Measurements from ENCODE around the gene NRXN3. TPM values are rescaled to one million over a fixed set of nuclear protein-coding genes. Genes with fewer than 3 reads are reported as not detected.

The NRXN3 gene
- total and polyA plus RNA-seq, 2 donors (not counting 1 experiment from before 2014, with no cell fraction given): not detected

- H3K27ac ChIP-seq (ENCODE audit: low read length in 2 of 2): no peak overlapping the region
- no peaks in the 10 kb centered on the region for H3K79me2 ChIP-seq (ENCODE audit: control insufficient read depth, insufficient read depth, low read length)
- no peaks in the 10 kb centered on the region for H3K36me3 ChIP-seq (replicated peaks in 1 of 2; ENCODE audit: control extremely low read depth in 1 of 2, control insufficient read depth in 1 of 2, extremely low read depth in 1 of 2, insufficient read depth in 2 of 2, low read length in 1 of 2)
- no peak overlapping the region for H2AFZ ChIP-seq (ENCODE audit: insufficient read depth, low read depth, low read length, poor library complexity, severe bottlenecking)
- H3K4me2 ChIP-seq (replicated peaks; ENCODE audit: low read depth, low read length, poor library complexity, severe bottlenecking): no peak overlapping the region
- TF ChIP-seq CTCF (IDR thresholded peaks at IDR 0.05) (no peak), EZH2 (IDR thresholded peaks at IDR 0.05; ENCODE audit: borderline replicate concordance, insufficient read depth, low read depth, low read length, poor library complexity, severe bottlenecking) (no peak)
- H3K9me3 ChIP-seq (ENCODE audit: control extremely low read depth in 1 of 3, control insufficient read depth in 2 of 3, insufficient read depth in 1 of 3, low read length in 2 of 3): peaks cover 0 to 5% (median 0%) of the 10 kb centered on the region in 3 donors
- POLR2A ChIA-PET: no interaction called here
- no peaks in the 10 kb centered on the region for H3K27me3 ChIP-seq (replicated peaks in 1 of 4; ENCODE audit: control extremely low read depth in 1 of 4, control insufficient read depth in 3 of 4, insufficient read depth in 4 of 4, low read length in 3 of 4)
- H3K4me3 Mint-ChIP-seq: no peak overlapping the region
- H3K4me3 ChIP-seq (ENCODE audit: control extremely low read depth in 1 of 5, extremely low read depth in 1 of 5, insufficient read depth in 1 of 5, low read depth in 2 of 5, low read length in 4 of 5): no peak overlapping the region
- no peaks in the 10 kb centered on the region for H4K20me1 ChIP-seq (ENCODE audit: control insufficient read depth, insufficient read depth, low read length, poor library complexity, severe bottlenecking)
- ATAC-seq (ENCODE audit: low read depth) (no peak), DNase-seq (no peak)
- intact Hi-C loops (cut with micrococcal nuclease): no loop called here
- H3K9me3 Mint-ChIP-seq (ENCODE audit: insufficient read depth): no peaks in the 10 kb centered on the region
- no peaks in the 10 kb centered on the region for H3K4me1 ChIP-seq (ENCODE audit: control insufficient read depth in 2 of 2, insufficient read depth in 2 of 2, low read length in 2 of 2)
- no peak overlapping the region for H3K27ac Mint-ChIP-seq
- CTCF ChIA-PET: no interaction called here
- no peaks in the 10 kb centered on the region for H3K27me3 Mint-ChIP-seq
- no peaks in the 10 kb centered on the region for H3K4me1 Mint-ChIP-seq
- no peak overlapping the region for H3K9ac ChIP-seq (ENCODE audit: low read length)
Measured at GRCh38 chr14:79627058-79627457, 1456.9 kb downstream of the NRXN3 start.

GRCh38 chr14:79629411-79630287 lies 1459.5 kb downstream of the NRXN3 start:
- intact Hi-C loops (cut with micrococcal nuclease): no loop called here

More at GRCh38 chr14:79629411-79630287, 1459.5 kb downstream of the NRXN3 start:
- no peak for TF ChIP-seq CTCF (IDR thresholded peaks at IDR 0.05)
- TF ChIP-seq EZH2 (IDR thresholded peaks at IDR 0.05; ENCODE audit: borderline replicate concordance, insufficient read depth, low read depth, low read length, poor library complexity, severe bottlenecking): no peak
- Mint-ChIP-seq H3K27me3 (no peaks in the 10 kb centered on the region), H3K4me1 (no peaks in the 10 kb centered on the region), H3K27ac (no peak overlapping the region), H3K9me3 (ENCODE audit: insufficient read depth) (peaks cover 2% of the 10 kb centered on the region), H3K4me3 (no peak overlapping the region)
- H3K79me2 ChIP-seq (ENCODE audit: control insufficient read depth, insufficient read depth, low read length): no peaks in the 10 kb centered on the region
- 87% methylated on average over 3 of the region's 6 CpGs for WGBS (ENCODE audit: insufficient coverage)
- no peaks in the 10 kb centered on the region for H3K4me1 ChIP-seq (ENCODE audit: control insufficient read depth in 2 of 2, insufficient read depth in 2 of 2, low read length in 2 of 2)
- H2AFZ ChIP-seq (ENCODE audit: insufficient read depth, low read depth, low read length, poor library complexity, severe bottlenecking): no peak overlapping the region
- H3K36me3 ChIP-seq (replicated peaks in 1 of 2; ENCODE audit: control extremely low read depth in 1 of 2, control insufficient read depth in 1 of 2, extremely low read depth in 1 of 2, insufficient read depth in 2 of 2, low read length in 1 of 2): no peaks in the 10 kb centered on the region
- H3K9me3 ChIP-seq (ENCODE audit: control extremely low read depth in 1 of 3, control insufficient read depth in 2 of 3, insufficient read depth in 1 of 3, low read length in 2 of 3): peaks cover 0 to 5% (median 0%) of the 10 kb centered on the region in 3 donors
- no peaks in the 10 kb centered on the region for H4K20me1 ChIP-seq (ENCODE audit: control insufficient read depth, insufficient read depth, low read length, poor library complexity, severe bottlenecking)
- ATAC-seq (ENCODE audit: low read depth) (no peak), DNase-seq (no peak)
- H3K9ac ChIP-seq (ENCODE audit: low read length): no peak overlapping the region
- no peak overlapping the region for H3K4me3 ChIP-seq (ENCODE audit: control extremely low read depth in 1 of 5, extremely low read depth in 1 of 5, insufficient read depth in 1 of 5, low read depth in 2 of 5, low read length in 4 of 5)
- POLR2A ChIA-PET: no interaction called here
- H3K27ac ChIP-seq (ENCODE audit: low read length in 2 of 2): no peak overlapping the region
- CTCF ChIA-PET: no interaction called here
- no peak overlapping the region for H3K4me2 ChIP-seq (replicated peaks; ENCODE audit: low read depth, low read length, poor library complexity, severe bottlenecking)
- no peaks in the 10 kb centered on the region for H3K27me3 ChIP-seq (replicated peaks in 1 of 4; ENCODE audit: control extremely low read depth in 1 of 4, control insufficient read depth in 3 of 4, insufficient read depth in 4 of 4, low read length in 3 of 4)
